ENCODE measurements around the gene LIMD2.

GRCh38 chr17:63672856-63673255 lies 27.1 kb downstream of the LIMD2 start:
- TF ChIP-seq CTCF (conservative IDR thresholded peaks at IDR 0.05; ENCODE audit: low read depth, low read length) (no peak), CHD1 (IDR thresholded peaks at IDR 0.05; ENCODE audit: low read depth, low read length) (no peak), SMC3 (IDR thresholded peaks at IDR 0.05; ENCODE audit: low read depth, low read length) (no peak), POLR2A (IDR thresholded peaks at IDR 0.05; ENCODE audit: low read depth, low read length) (no peak), USF2 (IDR thresholded peaks at IDR 0.05; ENCODE audit: low read depth, low read length) (no peak), RCOR1 (IDR thresholded peaks at IDR 0.05; ENCODE audit: insufficient replicate concordance, low read length) (no peak), CEBPB (IDR thresholded peaks at IDR 0.05; ENCODE audit: low read depth, low read length) (no peak), RFX5 (IDR thresholded peaks at IDR 0.05; ENCODE audit: low read depth, low read length) (no peak), FOS (IDR thresholded peaks at IDR 0.05; ENCODE audit: low read depth, low read length) (no peak), MXI1 (IDR thresholded peaks at IDR 0.05; ENCODE audit: borderline replicate concordance, low read depth, low read length) (no peak), NFE2L2 (IDR thresholded peaks at IDR 0.05; ENCODE audit: low read depth, low read length) (no peak)
